MM.1S (cell line): ENCODE data around the gene CD37.

Experiments used
- CTCF ChIP-seq: fragments of 300-600 bp; sonication (generic); IDR thresholded peaks from 2 replicates; pipeline ENCODE4 v1.5.1; 2016; ENCODE audit warnings: antibody characterized with exemption, low read length, mixed read lengths
- EZH2phosphoT487 ChIP-seq: fragments of 300-600 bp; sonication (generic); IDR thresholded peaks from 2 replicates; pipeline ENCODE4 v1.6.1; 2018; ENCODE audit warnings: antibody characterized with exemption, low read length

DNA sequence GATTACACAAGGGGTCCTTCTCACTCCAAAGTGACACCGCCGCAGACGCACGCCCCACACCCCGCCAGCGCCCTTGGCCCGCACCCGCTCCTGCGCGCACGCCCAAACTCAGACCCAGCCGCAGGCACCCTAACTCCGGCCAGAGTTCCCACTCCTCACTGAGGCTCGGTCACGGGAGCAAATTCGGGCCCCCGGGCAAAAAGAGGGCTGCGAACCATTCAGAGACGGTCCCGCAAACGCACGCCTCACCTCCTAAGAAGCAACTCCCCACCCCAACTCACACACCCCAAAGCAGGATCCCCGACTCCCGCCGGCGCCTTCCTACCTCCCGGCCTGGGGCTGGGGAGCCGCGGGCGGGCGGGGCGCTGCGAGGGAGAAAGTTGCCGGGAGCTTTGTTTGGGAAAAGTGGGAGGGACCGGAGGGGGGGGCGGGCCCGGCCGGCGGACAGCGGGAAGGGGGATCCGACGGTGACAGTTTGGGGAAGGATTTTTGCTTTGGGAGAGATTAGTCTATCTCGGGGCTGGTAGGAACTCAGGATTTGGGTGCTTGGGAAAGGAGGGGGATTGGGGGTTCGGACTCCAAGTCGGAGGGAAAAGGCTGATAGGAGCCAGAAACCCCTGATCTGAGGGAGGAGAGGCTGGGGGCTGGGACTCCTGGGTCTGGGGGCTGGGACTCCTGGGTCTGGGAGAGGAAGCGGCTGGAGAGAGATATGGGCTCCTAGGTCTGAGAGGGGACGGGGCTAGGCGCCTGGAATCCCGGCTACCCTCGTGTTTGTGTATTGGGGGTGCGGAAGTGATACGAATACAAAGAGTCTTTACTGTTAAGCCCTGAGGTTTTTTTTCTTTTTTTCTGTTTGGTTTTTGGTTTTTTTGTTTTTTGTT, 27.1 kb downstream of the CD37 start, which contains the start of gene TEAD2:
- TF ChIP-seq CTCF = no peak
- TF ChIP-seq EZH2phosphoT487 = peak; percentile 64; the same call in 1 of the 2 replicates
